Kidney glomerular epithelial cell (primary cell): ENCODE data around the gene EHMT1.

Experiments used
- DNase-seq: peaks from one replicate; lab custom pipeline; 2025; lab: John Stamatoyannopoulos, UW

EHMT1 gene

GRCh38 chr9:137829260-137829996, 210.6 kb downstream of the EHMT1 start:
- no peak for DNase-seq

- no peak for DNase-seq
Observed at GRCh38 chr9:137832191-137832700, 213.4 kb downstream of the EHMT1 start.

- no peak for DNase-seq
Observed at GRCh38 chr9:137832830-137833590, 214.2 kb downstream of the EHMT1 start.

GRCh38 chr9:137833721-137834613, 215.2 kb downstream of the EHMT1 start:
- no peak for DNase-seq

GRCh38 chr9:137834846-137835546, 216.2 kb downstream of the EHMT1 start:
- DNase-seq = no peak

- DNase-seq = no peak
Observed at GRCh38 chr9:137836151-137836830, 217.5 kb downstream of the EHMT1 start.

GRCh38 chr9:137836831-137837241, 218.0 kb downstream of the EHMT1 start:
- no peak for DNase-seq

GRCh38 chr9:137837345-137838278, 218.8 kb downstream of the EHMT1 start:
- DNase-seq = no peak

- no peak for DNase-seq
Observed at GRCh38 chr9:137838576-137838975, 219.8 kb downstream of the EHMT1 start.

- DNase-seq = no peak
Observed at GRCh38 chr9:137843355-137843754, 224.6 kb downstream of the EHMT1 start.

GRCh38 chr9:137851516-137852267, 232.9 kb downstream of the EHMT1 start:
- DNase-seq = no peak

- no peak for DNase-seq
Observed at GRCh38 chr9:137853392-137853995, 234.7 kb downstream of the EHMT1 start.

- DNase-seq = no peak
Observed at GRCh38 chr9:137860361-137860760, 241.6 kb downstream of the EHMT1 start.

GRCh38 chr9:137865581-137866145, 246.9 kb downstream of the EHMT1 start:
- DNase-seq = no peak

- DNase-seq = no peak
Observed at GRCh38 chr9:137866226-137867141, 247.7 kb downstream of the EHMT1 start.

GRCh38 chr9:137870432-137870831, 251.6 kb downstream of the EHMT1 start:
- DNase-seq = no peak

GRCh38 chr9:137872296-137872695, 253.5 kb downstream of the EHMT1 start:
- no peak for DNase-seq
